Ishikawa (cell line): ENCODE data around the gene HRAS.

ENCODE experiments used
- CREB1 ChIP-seq: IDR thresholded peaks from 2 replicates; pipeline ENCODE4 v1.6.1; 2012; ENCODE audit warnings: low read depth
- FOXM1 ChIP-seq: IDR thresholded peaks from 2 replicates; pipeline ENCODE4 v1.6.1; 2012; ENCODE audit warnings: low read depth, borderline replicate concordance
- RAD21 ChIP-seq: IDR thresholded peaks from 2 replicates; pipeline ENCODE4 v1.6.1; 2012; ENCODE audit warnings: low read depth
- TAF1 ChIP-seq: IDR thresholded peaks from 2 replicates; pipeline ENCODE4 v1.6.1; 2012; ENCODE audit warnings: low read depth, mild to moderate bottlenecking

- no peak for TF ChIP-seq FOXM1
- TF ChIP-seq CREB1 = no peak
- TF ChIP-seq RAD21 = no peak
- TF ChIP-seq TAF1 = no peak
Measured at GRCh38 chr11:489610-490185, 45.7 kb downstream of the HRAS start.
